ENCODE measurements around the gene OR51T1. TPM values are rescaled to one million over a fixed set of nuclear protein-coding genes. Genes with fewer than 3 reads are reported as not detected.
"Not testable (repeated sequence)": the region's sequence is repeated elsewhere in the genome, so short reads cannot be mapped to it uniquely, and the experiment has no call there.

The OR51T1 gene, protein sequence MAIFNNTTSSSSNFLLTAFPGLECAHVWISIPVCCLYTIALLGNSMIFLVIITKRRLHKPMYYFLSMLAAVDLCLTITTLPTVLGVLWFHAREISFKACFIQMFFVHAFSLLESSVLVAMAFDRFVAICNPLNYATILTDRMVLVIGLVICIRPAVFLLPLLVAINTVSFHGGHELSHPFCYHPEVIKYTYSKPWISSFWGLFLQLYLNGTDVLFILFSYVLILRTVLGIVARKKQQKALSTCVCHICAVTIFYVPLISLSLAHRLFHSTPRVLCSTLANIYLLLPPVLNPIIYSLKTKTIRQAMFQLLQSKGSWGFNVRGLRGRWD
- total RNA-seq: not detected
- long read RNA-seq: 0 reads

- H3K27me3 ChIP-seq (ENCODE audit: low read depth): no peaks in the 10 kb centered on the region
- TF ChIP-seq CTCF (IDR thresholded peaks at IDR 0.05): no peak
- H3K9me3 ChIP-seq: no peaks in the 10 kb centered on the region
- ATAC-seq (no peak), DNase-seq (no peak)
- no peak within 1 kb of the TSS for H3K4me3 ChIP-seq
- no peaks in the 10 kb centered on the region for H3K4me1 ChIP-seq
- intact Hi-C loops (cut with DNase I): no loop called here
- no peaks in the 10 kb centered on the region for H3K36me3 ChIP-seq
- H3K27ac ChIP-seq: no peak within 1 kb of the TSS
These were observed at the start of gene OR51T1 for GRCh38 chr11:4881860-4882500. Gene OR51T1 (plus strand): TSS chr11:4881900. CDS start chr11:4881900, 0 bp downstream.

DNA sequence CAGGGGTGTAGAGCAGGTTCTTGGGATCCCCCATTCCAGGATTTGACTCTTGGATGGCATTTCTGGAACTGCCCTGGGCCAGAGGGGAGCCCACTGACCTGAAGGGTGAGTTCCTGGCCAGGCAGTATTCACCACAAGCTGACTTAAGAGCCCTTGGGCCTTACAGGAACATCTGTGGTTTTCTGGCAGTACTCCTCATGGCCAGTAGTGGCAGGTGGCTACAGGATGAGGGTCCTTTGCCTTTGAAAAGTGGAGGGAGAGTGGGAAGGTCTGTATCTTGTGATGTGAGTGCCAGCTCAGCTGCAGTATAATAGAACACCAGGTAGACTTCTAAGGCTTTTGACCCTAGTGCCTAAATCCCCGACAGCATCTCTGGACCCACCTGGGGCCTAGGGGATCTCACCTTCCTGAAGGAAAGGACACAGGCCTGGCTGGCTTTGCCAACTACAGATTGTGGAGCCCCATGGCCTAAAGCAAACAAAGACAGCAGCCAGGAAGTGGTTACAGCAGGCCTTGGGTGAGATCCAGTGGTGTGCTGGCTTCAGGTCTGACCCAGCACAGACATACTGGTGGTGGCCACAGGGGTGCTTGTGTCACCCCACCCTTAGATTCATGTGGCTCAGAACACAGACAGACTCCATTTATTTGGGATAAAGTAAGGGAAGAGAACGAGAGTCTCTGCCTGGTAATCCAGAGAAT, 41.7 kb upstream of the OR51T1 start:
- DNase-seq: no peak
- Histone ChIP-seq H3K4me3 (no peak overlapping the region), H3K9me3 (no peaks in the 10 kb centered on the region), H3K27me3 (ENCODE audit: low read depth) (no peaks in the 10 kb centered on the region), H3K4me1 (no peaks in the 10 kb centered on the region), H3K36me3 (no peaks in the 10 kb centered on the region), H3K27ac (no peak overlapping the region)
- no peak for TF ChIP-seq CTCF (IDR thresholded peaks at IDR 0.05)
- intact Hi-C loops (cut with DNase I): no loop called here
- ATAC-seq: no peak

DNA sequence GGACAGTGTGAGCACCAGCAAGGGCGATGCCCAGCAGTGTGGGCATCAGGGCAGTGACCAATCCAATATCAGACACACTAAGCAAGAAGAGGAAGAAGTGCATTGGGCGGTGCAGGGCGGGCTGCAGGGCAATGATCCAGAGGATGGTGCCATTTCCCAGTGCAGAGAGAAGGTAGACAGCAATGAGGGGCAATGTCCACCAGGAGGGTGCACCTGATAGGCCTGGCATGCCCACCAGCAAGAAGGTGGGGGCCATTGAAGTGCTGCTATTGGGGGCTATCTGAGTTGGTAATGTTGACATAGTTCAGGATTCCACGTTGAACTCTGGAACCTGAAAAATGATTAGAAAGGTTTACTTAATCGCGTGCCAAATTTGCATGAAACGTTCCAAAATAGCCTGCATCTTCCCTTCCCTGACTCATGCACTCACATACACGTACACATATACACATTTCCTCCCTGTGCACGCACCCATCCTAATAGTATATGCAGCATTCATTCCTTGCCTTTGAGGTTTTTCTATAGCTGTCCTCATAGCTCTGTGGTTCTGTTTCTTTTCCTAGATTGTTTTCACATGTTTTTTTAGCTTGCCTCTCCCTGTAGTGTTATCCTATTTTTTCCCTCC, 32.7 kb upstream of the OR51T1 start, which contains the start of gene OR51S1:
Gene OR51S1 (minus strand): TSS at position 301 of the 625 bp plus-strand sequence. CDS start 0 bp downstream, at position 301.
- no peaks in the 10 kb centered on the region for H3K27me3 ChIP-seq (ENCODE audit: low read depth)
- ATAC-seq: no peak
- TF ChIP-seq CTCF (IDR thresholded peaks at IDR 0.05): no peak

GRCh38 chr11:4851033-4851432, 30.7 kb upstream of the OR51T1 start:
- Histone ChIP-seq H3K27ac (no peak overlapping the region), H3K27me3 (ENCODE audit: low read depth) (no peaks in the 10 kb centered on the region), H3K9me3 (no peaks in the 10 kb centered on the region), H3K4me1 (no peaks in the 10 kb centered on the region), H3K36me3 (no peaks in the 10 kb centered on the region), H3K4me3 (no peak overlapping the region)
- ATAC-seq: no peak
- no peak for DNase-seq
- TF ChIP-seq CTCF (IDR thresholded peaks at IDR 0.05): no peak
- intact Hi-C loops (cut with DNase I): no loop called here

More for the DNA sequence above, 32.7 kb upstream of the OR51T1 start, which contains the start of gene OR51S1:
- no peaks in the 10 kb centered on the region for H3K36me3 ChIP-seq
- no peak within 1 kb of the TSS for H3K4me3 ChIP-seq
- H3K4me1 ChIP-seq: no peaks in the 10 kb centered on the region
- DNase-seq: no peak
- no peak within 1 kb of the TSS for H3K27ac ChIP-seq
- no peaks in the 10 kb centered on the region for H3K9me3 ChIP-seq
- intact Hi-C loops (cut with DNase I): no loop called here

GRCh38 chr11:4854286-4854685, 27.4 kb upstream of the OR51T1 start:
- intact Hi-C loops (cut with DNase I); H3K27me3 ChIP-seq (ENCODE audit: low read depth): not testable (repeated sequence)

More at GRCh38 chr11:4854286-4854685, 27.4 kb upstream of the OR51T1 start:
- not testable (repeated sequence) for ATAC-seq, DNase-seq, H3K27ac ChIP-seq, H3K36me3 ChIP-seq, H3K4me3 ChIP-seq, H3K9me3 ChIP-seq, H3K4me1 ChIP-seq
